SK-N-SH treated with all-trans-retinoic acid at 6 μM for 48 hours (cell line): ENCODE results near the gene DNAJC17.

Source experiments
- ARNTL ChIP-seq: fragments of 450-650 bp; formaldehyde crosslinking; IDR thresholded peaks from 2 replicates; pipeline ENCODE4 v1.5.0; 2020; ENCODE audit warnings: low read depth, mild to moderate bottlenecking, moderate library complexity, borderline replicate concordance
- BACH2 ChIP-seq: fragments of 250-450 bp; sonication (Bioruptor Pico); IDR thresholded peaks from 2 replicates; pipeline ENCODE4 v1.9.0; 2021; ENCODE audit warnings: mild to moderate bottlenecking, borderline replicate concordance
- CREB5 ChIP-seq: fragments of 250-450 bp; sonication (Bioruptor Pico); IDR thresholded peaks from 2 replicates; pipeline ENCODE4 v1.5.1; 2020; ENCODE audit warnings: low read depth, mild to moderate bottlenecking, moderate library complexity
- GLIS3 ChIP-seq: fragments of 250-450 bp; sonication (Bioruptor Pico); IDR thresholded peaks from 2 replicates; pipeline ENCODE4 v1.5.0; 2020; ENCODE audit warnings: mild to moderate bottlenecking, moderate library complexity
- PATZ1 ChIP-seq: fragments of 250-450 bp; sonication (Bioruptor Pico); IDR thresholded peaks from 2 replicates; pipeline ENCODE4 v1.8.0; 2020; ENCODE audit warnings: mild to moderate bottlenecking, moderate library complexity, borderline replicate concordance
- RARB ChIP-seq: fragments of 250-450 bp; sonication (Bioruptor Pico); IDR thresholded peaks from 2 replicates; pipeline ENCODE4 v1.8.0; 2021; ENCODE audit warnings: mild to moderate bottlenecking, moderate library complexity
- TOX ChIP-seq: fragments of 250-450 bp; sonication (Bioruptor Pico); IDR thresholded peaks from 2 replicates; pipeline ENCODE4 v1.8.0; 2021; ENCODE audit warnings: mild to moderate bottlenecking, moderate library complexity, borderline replicate concordance
- ZFP3 ChIP-seq: fragments of 250-450 bp; sonication (Bioruptor Pico); IDR thresholded peaks from 2 replicates; pipeline ENCODE4 v1.5.0; 2020; ENCODE audit warnings: mild to moderate bottlenecking, moderate library complexity

GRCh38 chr15:40832903-40833302, 25.6 kb upstream of the DNAJC17 start:
- TF ChIP-seq ZFP3 (CRISPR knock-in tag), result no peak
- no peak for TF ChIP-seq RARB (CRISPR knock-in tag)
- no peak for TF ChIP-seq CREB5 (CRISPR knock-in tag)
- no peak for TF ChIP-seq BACH2 (CRISPR knock-in tag)
- TF ChIP-seq ARNTL (CRISPR knock-in tag), result no peak
- TF ChIP-seq PATZ1 (CRISPR knock-in tag), result no peak
- TF ChIP-seq TOX, result no peak
- no peak for TF ChIP-seq GLIS3 (CRISPR knock-in tag)
